Heart right ventricle (tissue), 16 donors: ENCODE data around the gene KIAA0753. TPM values are rescaled to one million over a fixed set of nuclear protein-coding genes. Genes with fewer than 3 reads are reported as not detected.

Experiments
- ATAC-seq, 8 donors: fragments of 200-7000 bp; cut with Tn5 transposase; one replicate each; pipeline ENCODE4 v1.9.1; 2020; ENCODE audit warnings: mild to moderate bottlenecking in 8 of 8, moderate library complexity in 8 of 8, moderate number of reproducible peaks in 1 of 8
- DNase-seq, 2 donors: peaks; one replicate each; pipeline ENCODE4 v3.0.0-alpha.2; 2020
- H3K27ac ChIP-seq, 10 donors: fragments of 200-600 bp; sonication (generic) in 2 of 10; one replicate each; pipeline versions ENCODE4 v1.5.0 to v1.8.0; 2020 to 2022; ENCODE audit warnings: mild to moderate bottlenecking in 3 of 10
- H3K27me3 ChIP-seq, 7 donors: fragments of 200-600 bp; one replicate each; pipeline ENCODE4 v1.8.0; 2021 to 2022; ENCODE audit warnings: mild to moderate bottlenecking in 2 of 7
- H3K36me3 ChIP-seq, 9 donors: fragments of 200-600 bp; sonication (generic) in 1 of 9; one replicate each; pipeline versions ENCODE4 v1.5.0 to v1.8.0; 2020 to 2022; ENCODE audit warnings: mild to moderate bottlenecking in 2 of 9
- H3K4me1 ChIP-seq, 9 donors: fragments of 200-600 bp; sonication (generic) in 1 of 9; one replicate each; pipeline versions ENCODE4 v1.5.0 to v1.8.0; 2020 to 2022; ENCODE audit warnings: mild to moderate bottlenecking in 4 of 9
- H3K4me3 ChIP-seq, 10 donors: fragments of 200-600 bp; sonication (generic) in 2 of 10; one replicate each; pipeline versions ENCODE4 v1.5.0 to v1.8.0; 2020 to 2022; ENCODE audit warnings: mild to moderate bottlenecking in 7 of 10, moderate library complexity in 2 of 10
- H3K9me3 ChIP-seq, 11 donors: fragments of 200-600 bp in 10 of 11; sonication (generic) in 2 of 11; one replicate each; pipeline versions ENCODE4 v1.5.0 to v1.8.0; 2013 to 2022; ENCODE audit warnings: mild to moderate bottlenecking in 2 of 11, control low read depth in 1 of 11, moderate library complexity in 1 of 11
- CTCF ChIP-seq, 9 donors: fragments of 200-600 bp; sonication (generic) in 2 of 9; IDR thresholded peaks; one replicate each; pipeline versions ENCODE4 v1.5.0 to v1.8.0; 2021 to 2022; ENCODE audit warnings: antibody characterized with exemption in 9 of 9, mild to moderate bottlenecking in 5 of 9, moderate library complexity in 1 of 9
- WGBS, 2 donors: extraction: QIAGEN DNeasy Blood & Tissue Kit; methylation state at CpG; one replicate each; pipeline ENCODE4 v1.1.7; 2013; ENCODE audit warnings: inconsistent platforms in 1 of 2; 5-methylcytosine and 5-hydroxymethylcytosine counted together
- intact Hi-C, 10 donors: fragments of 100-400 bp; cut with DNase I; formaldehyde crosslinking; loops; one replicate each; pipeline versions ENCODE4 v1.11.1 to v1.14.2; 2022
- polyA plus RNA-seq, 2 donors: library from polyadenylated mRNA; stranded (reverse); fragments of 200-250 nt; gene quantifications; one replicate each; pipeline ENCODE4 v1.2.3, GENCODE V29; 2013
- total RNA-seq, 10 donors: library from RNA; stranded (reverse); fragmentation: NEBNext Ultra II Directional in 3 of 10; extraction: Animal tissue kit (Norgen Biotek cat#: 25700) in 3 of 10; gene quantifications; one replicate each; pipeline versions ENCODE4 v1.2.1 to v1.2.4, GENCODE V29; 2021 to 2023
- donor health status: Arrhythmogenic right ventricular cardiomyopathy.
- donor health status: ischemic (EF 13 %, LVEDD 7.1; RV severe dilation, severe dysfunction).
- donor health status: healthy with polysubstance abuse.
- donor health status: DM: no; HTN: yes; CAD: no.
- donor health status: DM: no; HTN: no; CAD: no.
- donor health status: ischemic (EF 25% LVEDD 6.9; RV normal size, moderate dysfunction).
- donor health status: ischemic (EF 25% LVEDD 5.7; RV mildly dilated, moderate dysfunction).
- donor health status: healthy.
- donor health status: DM: yes; HTN: yes; CAD: no.
- donor health status: Ischemic cardiomyopathy.
- donor health status: ischemic (EF 35%, LVEDD 5.7; RV mildly dilated, moderate dysfunction).
- donor health status: nonischemic (EF 11% LVEDD 7.7; RV severe dilation, severe dysfunction).
- donor health status: DM: yes; HTN: yes; CAD: no.
- donor health status: PGD.
- donor health status: ischemic (EF 29% LVEDD 5.4; RV normal size, mild dysfunction).
- donor health status: nonischemic (EF 23%, LVEDD 6.1; RV moderate dilation, normal function).

Gene KIAA0753
- total and polyA plus RNA-seq, 12 donors = 2.4 to 9.9 (median 5.5) TPM

DNA sequence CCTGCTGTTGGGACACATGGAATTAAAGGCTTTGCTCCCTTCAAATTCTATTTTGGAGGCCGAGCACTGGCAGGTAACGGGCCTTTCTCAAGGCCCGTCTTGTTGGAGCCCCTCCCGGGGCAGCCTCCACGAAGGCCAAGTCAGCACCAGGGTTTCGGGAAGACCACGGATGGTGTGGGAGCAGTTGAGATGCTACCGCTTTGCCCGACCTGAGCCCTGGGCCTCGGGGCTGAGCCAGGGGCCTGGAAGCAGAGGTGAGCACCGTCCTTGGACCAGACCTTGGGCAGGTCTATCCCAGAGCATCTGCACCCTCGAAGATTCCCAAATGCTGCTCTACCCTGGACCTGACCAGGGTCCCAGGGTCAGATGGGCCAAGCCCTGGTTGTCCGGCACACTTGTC, 34.1 kb upstream of the KIAA0753 start:
- DNase-seq (no peak), ATAC-seq (no peak)
- H3K4me3 ChIP-seq = no peak overlapping the region
- WGBS, 2 donors = 92 to 93% methylated on average over 13 of the region's 13 CpGs
- H3K36me3 ChIP-seq = no peaks in the 10 kb centered on the region
- no peaks in the 10 kb centered on the region for H3K4me1 ChIP-seq
- intact Hi-C loops = loop anchor here in 1 of 10 donors (10.0 kb wide), 1 partner anchor 160 kb away; the partner anchor contains the start of gene TEKT1
- H3K27ac ChIP-seq = no peak overlapping the region
- TF ChIP-seq CTCF (IDR thresholded peaks at IDR 0.05) = no peak
- peaks cover 4 to 48% (median 34%) of the 10 kb centered on the region in 7 donors for H3K27me3 ChIP-seq
- H3K9me3 ChIP-seq = no peaks in the 10 kb centered on the region

DNA sequence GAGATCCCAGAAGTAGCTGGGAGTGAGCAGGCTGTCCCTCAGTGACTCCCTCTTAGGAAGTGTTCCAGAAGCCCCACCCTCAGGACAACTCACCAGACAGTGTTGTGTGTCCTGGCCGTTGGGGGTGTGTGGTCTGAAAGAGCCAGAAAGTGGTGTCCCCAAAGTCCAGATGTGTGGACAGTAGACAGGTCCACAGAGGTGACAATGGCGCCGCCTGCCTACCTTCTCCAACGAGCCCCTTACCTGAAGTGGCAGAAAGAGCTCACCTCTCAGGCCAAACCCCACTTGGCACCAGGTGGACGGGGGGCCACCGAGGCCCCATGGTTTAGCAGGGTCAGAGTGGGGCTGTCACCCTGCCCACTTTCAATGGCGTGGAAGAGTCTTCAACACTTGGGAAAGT, 30.9 kb upstream of the KIAA0753 start:
- H3K4me3 ChIP-seq = no peak overlapping the region
- intact Hi-C loops = loop anchor here in 1 of 10 donors (10.0 kb wide), 1 partner anchor 163 kb away; the partner anchor contains the start of gene TEKT1
- H3K27me3 ChIP-seq = peaks cover 0 to 40% (median 20%) of the 10 kb centered on the region in 7 donors
- H3K9me3 ChIP-seq = no peaks in the 10 kb centered on the region
- no peak for TF ChIP-seq CTCF (IDR thresholded peaks at IDR 0.05)
- no peaks in the 10 kb centered on the region for H3K36me3 ChIP-seq
- H3K27ac ChIP-seq = no peak overlapping the region
- DNase-seq (no peak), ATAC-seq (no peak)
- WGBS, 2 donors = 79 to 84% methylated on average over 7 of the region's 7 CpGs
- H3K4me1 ChIP-seq = no peaks in the 10 kb centered on the region

- intact Hi-C loops = loop anchor here in 1 of 10 donors (10.0 kb wide), 1 partner anchor 164 kb away; the partner anchor contains the start of gene TEKT1
Observed at GRCh38 chr17:6670999-6671398, 30.5 kb upstream of the KIAA0753 start.

DNA sequence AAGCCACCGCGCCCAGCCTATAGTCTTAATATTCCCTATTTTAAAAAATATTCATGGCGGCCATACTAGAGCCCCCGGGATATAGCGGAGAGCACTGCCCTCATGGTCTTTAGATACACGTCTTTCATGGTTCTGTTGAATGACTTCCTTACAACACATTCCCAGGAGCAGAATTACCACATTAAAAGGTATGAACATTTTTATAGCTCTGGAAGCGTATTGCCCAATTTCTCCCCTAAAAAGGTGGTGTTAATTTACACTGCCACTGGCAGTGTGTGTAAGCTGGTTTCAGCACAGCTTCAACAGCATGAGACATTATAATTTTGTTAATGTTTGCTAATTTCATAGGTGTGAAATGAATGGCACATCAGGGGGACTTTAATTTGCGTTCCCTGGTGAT, 30.1 kb upstream of the KIAA0753 start:
- DNase-seq = no peak
- H3K4me1 ChIP-seq = peaks cover 0 to 6% (median 0%) of the 10 kb centered on the region in 9 donors
- peaks cover 0 to 39% (median 20%) of the 10 kb centered on the region in 7 donors for H3K27me3 ChIP-seq
- no peaks in the 10 kb centered on the region for H3K36me3 ChIP-seq
- intact Hi-C loops = loop anchor here in 1 of 10 donors (10.0 kb wide), 1 partner anchor 164 kb away; the partner anchor contains the start of gene TEKT1
- H3K9me3 ChIP-seq = no peaks in the 10 kb centered on the region
- WGBS, 2 donors = 91 to 93% methylated on average over 8 of the region's 8 CpGs
- TF ChIP-seq CTCF (IDR thresholded peaks at IDR 0.05) = no peak
- no peak overlapping the region for H3K27ac ChIP-seq
- H3K4me3 ChIP-seq = no peak overlapping the region
- ATAC-seq = no peak

More at GRCh38 chr17:6670999-6671398, 30.5 kb upstream of the KIAA0753 start:
- no peak for DNase-seq
- peaks cover 0 to 40% (median 20%) of the 10 kb centered on the region in 7 donors for H3K27me3 ChIP-seq
- no peak for TF ChIP-seq CTCF (IDR thresholded peaks at IDR 0.05)
- no peak for ATAC-seq
- no peaks in the 10 kb centered on the region for H3K9me3 ChIP-seq
- no peaks in the 10 kb centered on the region for H3K36me3 ChIP-seq
- peaks cover 0 to 4% (median 0%) of the 10 kb centered on the region in 9 donors for H3K4me1 ChIP-seq
- 76 to 90% methylated on average over 6 of the region's 6 CpGs for WGBS, 2 donors
- H3K27ac ChIP-seq = no peak overlapping the region
- no peak overlapping the region for H3K4me3 ChIP-seq
